BLaER1 (cell line): ENCODE measurements around the gene IL17C.
A peak's percentile ranks its signal among the peaks of the same experiment; 100 is the strongest.

Experiments
- H3K27ac ChIP-seq: shearing (Covaris generic); formaldehyde crosslinking; 2 replicates; pipeline ENCODE4 v1.8.1; 2022
- H3K27me3 ChIP-seq: shearing (Covaris generic); formaldehyde crosslinking; 2 replicates; pipeline ENCODE4 v1.8.1; 2022
- H3K36me3 ChIP-seq: shearing (Covaris generic); formaldehyde crosslinking; 2 replicates; pipeline ENCODE4 v1.8.1; 2022
- H3K4me1 ChIP-seq: shearing (Covaris generic); formaldehyde crosslinking; 2 replicates; pipeline ENCODE4 v1.8.1; 2022
- H3K4me2 ChIP-seq: shearing (Covaris generic); formaldehyde crosslinking; 2 replicates; pipeline ENCODE4 v1.8.1; 2022
- H3K4me3 ChIP-seq: shearing (Covaris generic); formaldehyde crosslinking; 2 replicates; pipeline ENCODE4 v1.8.1; 2022
- H3K9ac ChIP-seq: shearing (Covaris generic); formaldehyde crosslinking; 2 replicates; pipeline ENCODE4 v1.8.1; 2022
- H3K9me3 ChIP-seq: shearing (Covaris generic); formaldehyde crosslinking; 2 replicates; pipeline ENCODE4 v1.8.1; 2022
- H4K20me1 ChIP-seq: shearing (Covaris generic); formaldehyde crosslinking; 2 replicates; pipeline ENCODE4 v1.8.1; 2022
- Cebpa-rat ChIP-seq: shearing (Covaris generic); IDR thresholded peaks from 2 replicates; pipeline ENCODE4 v1.8.1; 2022

The IL17C gene

GRCh38 chr16:88617268-88618031, 20.9 kb upstream of the IL17C start:
- H3K4me2 ChIP-seq: no peak overlapping the region
- peaks cover 86% of the 10 kb centered on the region for H3K36me3 ChIP-seq
- H3K4me3 ChIP-seq: no peak overlapping the region
- peaks cover 67% of the 10 kb centered on the region for H3K4me1 ChIP-seq
- H4K20me1 ChIP-seq: peaks cover 86% of the 10 kb centered on the region
- H3K9me3 ChIP-seq: no peaks in the 10 kb centered on the region
- no peak overlapping the region for H3K27ac ChIP-seq
- no peaks in the 10 kb centered on the region for H3K27me3 ChIP-seq
- no peak for TF ChIP-seq Cebpa-rat
- H3K9ac ChIP-seq: no peak overlapping the region

- peaks cover 77% of the 10 kb centered on the region for H4K20me1 ChIP-seq
- H3K4me3 ChIP-seq: no peak overlapping the region
- peaks cover 86% of the 10 kb centered on the region for H3K36me3 ChIP-seq
- H3K4me2 ChIP-seq: no peak overlapping the region
- H3K9ac ChIP-seq: no peak overlapping the region
- no peak overlapping the region for H3K27ac ChIP-seq
- TF ChIP-seq Cebpa-rat: no peak
- peaks cover 59% of the 10 kb centered on the region for H3K4me1 ChIP-seq
- no peaks in the 10 kb centered on the region for H3K27me3 ChIP-seq
- no peaks in the 10 kb centered on the region for H3K9me3 ChIP-seq
Observed at GRCh38 chr16:88618182-88618955, 20.0 kb upstream of the IL17C start.

- Histone ChIP-seq H3K9ac (peak overlapping the region; percentile 30; the same call in 1 of the 2 replicates), H3K27ac (peak overlapping the region; percentile 46), H3K4me3 (no peak overlapping the region), H3K4me2 (peak overlapping the region; percentile 15; the same call in 1 of the 2 replicates), H3K4me1 (peaks cover 54% of the 10 kb centered on the region), H3K27me3 (no peaks in the 10 kb centered on the region), H3K36me3 (peaks cover 86% of the 10 kb centered on the region), H4K20me1 (peaks cover 71% of the 10 kb centered on the region), H3K9me3 (no peaks in the 10 kb centered on the region)
- TF ChIP-seq Cebpa-rat: no peak
Observed at GRCh38 chr16:88618956-88619667, 19.3 kb upstream of the IL17C start.

- H3K4me3 ChIP-seq: no peak overlapping the region
- H3K36me3 ChIP-seq: peaks cover 93% of the 10 kb centered on the region
- peaks cover 71% of the 10 kb centered on the region for H4K20me1 ChIP-seq
- H3K4me2 ChIP-seq: peak overlapping the region; percentile 15; the same call in 1 of the 2 replicates
- peaks cover 54% of the 10 kb centered on the region for H3K4me1 ChIP-seq
- TF ChIP-seq Cebpa-rat: no peak
- H3K27ac ChIP-seq: no peak overlapping the region
- H3K27me3 ChIP-seq: no peaks in the 10 kb centered on the region
- no peaks in the 10 kb centered on the region for H3K9me3 ChIP-seq
- peak overlapping the region; percentile 30; the same call in 1 of the 2 replicates for H3K9ac ChIP-seq
Observed at GRCh38 chr16:88619859-88620815, 18.2 kb upstream of the IL17C start.

- H4K20me1 ChIP-seq: peaks cover 51% of the 10 kb centered on the region
- no peaks in the 10 kb centered on the region for H3K27me3 ChIP-seq
- H3K4me2 ChIP-seq: no peak overlapping the region
- no peak for TF ChIP-seq Cebpa-rat
- no peak overlapping the region for H3K27ac ChIP-seq
- H3K9ac ChIP-seq: no peak overlapping the region
- H3K4me3 ChIP-seq: no peak overlapping the region
- no peaks in the 10 kb centered on the region for H3K9me3 ChIP-seq
- H3K4me1 ChIP-seq: peaks cover 54% of the 10 kb centered on the region
- H3K36me3 ChIP-seq: peaks cover 98% of the 10 kb centered on the region
Observed at GRCh38 chr16:88622125-88622524, 16.2 kb upstream of the IL17C start.

DNA sequence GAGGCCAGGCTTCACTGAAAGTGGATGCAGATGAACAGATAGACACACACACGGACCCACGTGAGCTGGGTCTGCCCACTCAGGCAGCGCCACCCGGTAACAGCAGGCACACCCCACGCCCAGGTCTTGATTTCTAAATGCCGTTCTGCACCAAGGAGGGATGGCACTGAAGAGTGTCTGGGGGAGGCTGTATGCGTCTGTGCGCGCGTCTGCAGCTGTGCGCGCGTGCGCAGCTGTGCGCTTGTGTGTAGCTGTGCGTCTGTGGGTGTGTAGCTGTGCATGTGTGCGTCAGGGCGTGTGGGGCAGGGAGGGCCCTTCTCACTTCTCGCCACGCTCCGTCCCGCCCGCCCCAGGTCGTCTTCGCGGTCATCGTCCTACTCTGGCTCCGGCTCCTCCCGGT, 15.5 kb upstream of the IL17C start:
- H3K9ac ChIP-seq: no peak overlapping the region
- H3K4me3 ChIP-seq: no peak overlapping the region
- H3K36me3 ChIP-seq: peaks cover 91% of the 10 kb centered on the region
- H3K4me1 ChIP-seq: peaks cover 62% of the 10 kb centered on the region
- H3K27ac ChIP-seq: no peak overlapping the region
- H3K9me3 ChIP-seq: no peaks in the 10 kb centered on the region
- H4K20me1 ChIP-seq: peaks cover 43% of the 10 kb centered on the region
- no peak overlapping the region for H3K4me2 ChIP-seq
- no peaks in the 10 kb centered on the region for H3K27me3 ChIP-seq
- TF ChIP-seq Cebpa-rat: no peak

- H3K27me3 ChIP-seq: no peaks in the 10 kb centered on the region
- H3K9me3 ChIP-seq: no peaks in the 10 kb centered on the region
- H3K36me3 ChIP-seq: peaks cover 81% of the 10 kb centered on the region
- H3K9ac ChIP-seq: peak overlapping the region; percentile 41; the same call in 1 of the 2 replicates
- TF ChIP-seq Cebpa-rat: no peak
- no peak overlapping the region for H3K4me3 ChIP-seq
- H3K4me1 ChIP-seq: peaks cover 66% of the 10 kb centered on the region
- peaks cover 33% of the 10 kb centered on the region for H4K20me1 ChIP-seq
- peak overlapping the region; percentile 55 for H3K27ac ChIP-seq
- peak overlapping the region; percentile 47; the same call in 1 of the 2 replicates for H3K4me2 ChIP-seq
Observed at GRCh38 chr16:88623858-88624257, 14.5 kb upstream of the IL17C start.

GRCh38 chr16:88624481-88624880, 13.9 kb upstream of the IL17C start:
- Histone ChIP-seq H3K27ac (peak overlapping the region; percentile 55), H3K4me2 (peak overlapping the region; percentile 47), H3K36me3 (peaks cover 78% of the 10 kb centered on the region), H3K4me1 (peaks cover 67% of the 10 kb centered on the region), H3K9ac (peak overlapping the region; percentile 41; the same call in 1 of the 2 replicates), H3K4me3 (no peak overlapping the region), H4K20me1 (peaks cover 27% of the 10 kb centered on the region), H3K9me3 (no peaks in the 10 kb centered on the region), H3K27me3 (no peaks in the 10 kb centered on the region)
- no peak for TF ChIP-seq Cebpa-rat
